H1 (cell line): ENCODE measurements around the gene C17orf113.

Experiments
- CREB1 ChIP-seq: IDR thresholded peaks from 2 replicates; pipeline ENCODE4 v1.6.1; 2012; ENCODE audit warnings: inconsistent platforms
- CTCF ChIP-seq, 3 experiments: IDR thresholded peaks; 1 replicate in 2 of 3; 2 replicates in 1 of 3; pipeline versions ENCODE4 v1.5.1 to v1.6.1; 2011; ENCODE audit warnings: low read length in 3 of 3, mild to moderate bottlenecking in 3 of 3, inconsistent platforms in 2 of 3, low read depth in 1 of 3, moderate library complexity in 1 of 3; ENCODE audit not compliant: insufficient read depth in 1 of 3; ENCODE audit errors: control extremely low read depth in 1 of 3
- EP300 ChIP-seq, 2 experiments: IDR thresholded peaks; 1 replicate in 1 of 2; 2 replicates in 1 of 2; pipeline ENCODE4 v1.6.1; 2011 to 2012; ENCODE audit warnings: low read depth in 2 of 2, low read length in 2 of 2, mild to moderate bottlenecking in 2 of 2, borderline replicate concordance in 1 of 2, inconsistent platforms in 1 of 2, moderate library complexity in 1 of 2
- POLR2A ChIP-seq, 2 experiments: IDR thresholded peaks; 1 replicate in 1 of 2; 2 replicates in 1 of 2; pipeline ENCODE4 v1.6.1; 2011; ENCODE audit warnings: low read depth in 2 of 2, low read length in 2 of 2, mild to moderate bottlenecking in 2 of 2; ENCODE audit errors: control extremely low read depth in 1 of 2
- SUZ12 ChIP-seq: fragments of 200-600 bp; sonication (generic); IDR thresholded peaks from 2 replicates; pipeline ENCODE4 v1.6.1; 2012; ENCODE audit warnings: mild to moderate bottlenecking, inconsistent platforms, low read length, moderate library complexity, mixed read lengths
- TBP ChIP-seq: IDR thresholded peaks from 2 replicates; pipeline ENCODE4 v1.6.1; 2011; ENCODE audit warnings: low read depth, low read length, improper control_type of control experiment
- ZNF274 ChIP-seq: IDR thresholded peaks from 2 replicates; pipeline ENCODE4 v1.7.0; 2012; ENCODE audit warnings: low read length, borderline replicate concordance; ENCODE audit errors: extremely low read depth

- TF ChIP-seq CTCF (IDR thresholded peaks at IDR 0.05; ENCODE audit: control extremely low read depth in 1 of 3, insufficient read depth in 1 of 3, low read depth in 1 of 3, low read length in 3 of 3) (no peak), EP300 (IDR thresholded peaks at IDR 0.05; ENCODE audit: borderline replicate concordance in 1 of 2, low read depth in 2 of 2, low read length in 2 of 2) (no peak), POLR2A (IDR thresholded peaks at IDR 0.05; ENCODE audit: control extremely low read depth in 1 of 2, low read depth in 2 of 2, low read length in 2 of 2) (no peak), ZNF274 (no peak), TBP (no peak), SUZ12 (no peak), CREB1 (no peak)
These were observed 51.9 kb downstream of the C17orf113 start for GRCh38 chr17:41998497-41998896.
